Suprapubic skin (tissue), 4 donors: ENCODE results near the gene SLTM.

Experiments used
- CTCF ChIP-seq, 2 donors: fragments of 200-600 bp in 1 of 2; fragments of 450-650 bp in 1 of 2; sonication (generic) in 1 of 2; IDR thresholded peaks; one replicate each; pipeline ENCODE4 v1.5.1; 2016 to 2019; ENCODE audit warnings: antibody characterized with exemption in 2 of 2, mild to moderate bottlenecking in 1 of 2, moderate library complexity in 1 of 2
- EP300 ChIP-seq: sonication (generic); formaldehyde crosslinking; IDR thresholded peaks from one replicate; pipeline ENCODE4 v1.6.1; 2017; ENCODE audit warnings: antibody characterized with exemption
- POLR2A ChIP-seq, 2 donors: fragments of 450-650 bp; IDR thresholded peaks; one replicate each; pipeline ENCODE4 v1.6.1; 2017; ENCODE audit warnings: antibody characterized with exemption in 2 of 2, mild to moderate bottlenecking in 2 of 2, moderate library complexity in 2 of 2
- POLR2AphosphoS5 ChIP-seq, 3 donors: sonication (generic); formaldehyde crosslinking; IDR thresholded peaks; one replicate each; pipeline ENCODE4 v1.6.1; 2017; ENCODE audit warnings: antibody characterized with exemption in 3 of 3

- no peak for TF ChIP-seq POLR2A (IDR thresholded peaks at IDR 0.05)
- no peak for TF ChIP-seq CTCF (IDR thresholded peaks at IDR 0.05)
- no peak for TF ChIP-seq POLR2AphosphoS5 (IDR thresholded peaks at IDR 0.05)
- no peak for TF ChIP-seq EP300
Measured at GRCh38 chr15:58842713-58843396, 90.6 kb downstream of the SLTM start.
